Uterus (tissue), 4 donors: ENCODE measurements around the gene PSENEN. TPM values are rescaled to one million over a fixed set of nuclear protein-coding genes. Genes with fewer than 3 reads are reported as not detected.

Experiments
- DNase-seq, 2 donors: peaks; one replicate each; pipeline ENCODE4 v3.0.0-alpha.2; 2019 to 2020
- H3K27ac ChIP-seq, 2 donors: fragments of 200-600 bp; sonication (generic); 1 replicate in 1 of 2; 2 replicates in 1 of 2; pipeline ENCODE4 v1.5.1; 2016 to 2018
- H3K27me3 ChIP-seq, 2 donors: fragments of 200-600 bp; sonication (generic); one replicate each; pipeline ENCODE4 v1.5.1; 2018 to 2019; ENCODE audit warnings: control low read depth in 1 of 2
- H3K36me3 ChIP-seq, 2 donors: fragments of 200-600 bp; sonication (generic); one replicate each; pipeline ENCODE4 v1.5.1; 2019; ENCODE audit warnings: control low read depth in 1 of 2
- H3K4me1 ChIP-seq, 2 donors: fragments of 200-600 bp; sonication (generic); one replicate each; pipeline ENCODE4 v1.5.1; 2018 to 2019; ENCODE audit warnings: control low read depth in 1 of 2
- H3K4me3 ChIP-seq, 2 donors: fragments of 200-600 bp; sonication (generic); 1 replicate in 1 of 2; 2 replicates in 1 of 2; pipeline ENCODE4 v1.5.1; 2018 to 2019; ENCODE audit warnings: mild to moderate bottlenecking in 1 of 2
- H3K9me3 ChIP-seq, 2 donors: fragments of 200-600 bp; sonication (generic); one replicate each; pipeline ENCODE4 v1.5.1; 2019; ENCODE audit warnings: control low read depth in 1 of 2
- CTCF ChIP-seq, 4 experiments: fragments of 200-600 bp in 2 of 4; fragments of 450-650 bp in 2 of 4; sonication (generic) in 2 of 4; IDR thresholded peaks; one replicate each; pipeline ENCODE4 v1.5.1; 2016 to 2019; ENCODE audit warnings: antibody characterized with exemption in 4 of 4, mild to moderate bottlenecking in 2 of 4, moderate library complexity in 1 of 4
- POLR2A ChIP-seq, 2 donors: fragments of 450-650 bp; IDR thresholded peaks; one replicate each; pipeline ENCODE4 v1.6.1; 2016; ENCODE audit warnings: antibody characterized with exemption in 2 of 2, mild to moderate bottlenecking in 1 of 2, moderate library complexity in 1 of 2
- intact Hi-C: fragments of 100-400 bp; cut with DNase I; formaldehyde crosslinking; loops from one replicate; pipeline ENCODE4 v1.15.1; 2023; ENCODE audit warnings: low total_unique reads
- total RNA-seq, 4 donors: library from RNA; depleted of rRNA in 3 of 4; stranded (reverse); fragments of >200 nt in 3 of 4; gene quantifications; one replicate each; pipeline versions ENCODE4 v1.1.0 to v1.2.4, GENCODE V29; 2014 to 2023
- donor health status: DM: yes; HTN: yes; CAD: no.

The PSENEN gene
- total RNA-seq, 4 donors from 2014 or later: 5.3 to 37.3 (median 18.8) TPM

GRCh38 chr19:35731353-35731752 is 14.1 kb upstream of the PSENEN start:
- Histone ChIP-seq H3K4me3 (no peak overlapping the region), H3K27ac (no peak overlapping the region), H3K27me3 (no peaks in the 10 kb centered on the region), H3K9me3 (no peaks in the 10 kb centered on the region), H3K4me1 (no peaks in the 10 kb centered on the region), H3K36me3 (no peaks in the 10 kb centered on the region)
- no peak for TF ChIP-seq POLR2A (IDR thresholded peaks at IDR 0.05)
- TF ChIP-seq CTCF (IDR thresholded peaks at IDR 0.05): no peak
- no peak for DNase-seq
- intact Hi-C loops: no loop called here

GRCh38 chr19:35731779-35732405 is 13.6 kb upstream of the PSENEN start:
- TF ChIP-seq CTCF (IDR thresholded peaks at IDR 0.05) (no peak), POLR2A (IDR thresholded peaks at IDR 0.05) (no peak)
- no peaks in the 10 kb centered on the region for H3K27me3 ChIP-seq
- intact Hi-C loops: no loop called here
- no peak overlapping the region for H3K4me3 ChIP-seq
- H3K27ac ChIP-seq: no peak overlapping the region
- peak in 1 of 2 donors; percentile 20 for DNase-seq
- no peaks in the 10 kb centered on the region for H3K9me3 ChIP-seq
- no peaks in the 10 kb centered on the region for H3K36me3 ChIP-seq
- H3K4me1 ChIP-seq: no peaks in the 10 kb centered on the region

- Histone ChIP-seq H3K4me1 (no peaks in the 10 kb centered on the region), H3K36me3 (no peaks in the 10 kb centered on the region), H3K27ac (no peak overlapping the region), H3K9me3 (no peaks in the 10 kb centered on the region), H3K27me3 (no peaks in the 10 kb centered on the region), H3K4me3 (no peak overlapping the region)
- intact Hi-C loops: no loop called here
- TF ChIP-seq CTCF (IDR thresholded peaks at IDR 0.05) (no peak), POLR2A (IDR thresholded peaks at IDR 0.05) (no peak)
- DNase-seq: peak in 1 of 2 donors; percentile 18
Observed at GRCh38 chr19:35732540-35733179, 12.8 kb upstream of the PSENEN start.

GRCh38 chr19:35733180-35734125 is 12.0 kb upstream of the PSENEN start:
- Histone ChIP-seq H3K9me3 (no peaks in the 10 kb centered on the region), H3K4me3 (no peak overlapping the region), H3K36me3 (no peaks in the 10 kb centered on the region), H3K4me1 (no peaks in the 10 kb centered on the region), H3K27me3 (no peaks in the 10 kb centered on the region), H3K27ac (no peak overlapping the region)
- intact Hi-C loops: no loop called here
- no peak for TF ChIP-seq CTCF (IDR thresholded peaks at IDR 0.05)
- TF ChIP-seq POLR2A (IDR thresholded peaks at IDR 0.05): no peak
- DNase-seq: peak in 1 of 2 donors; percentile 18
